HG02885 (cell line): ENCODE data around the gene DACT2.
"Not testable (repeated sequence)": the region's sequence is repeated elsewhere in the genome, so short reads cannot be mapped to it uniquely, and the experiment has no call there.

ENCODE experiments used
- ATAC-seq: cut with Tn5 transposase; IDR thresholded peaks from one replicate; pipeline ENCODE4 v1.9.1; 2021; ENCODE audit warnings: mild to moderate bottlenecking; ENCODE audit not compliant: unreplicated experiment, poor library complexity

Gene DACT2

GRCh38 chr6:168305863-168306262 is 13.7 kb downstream of the DACT2 start:
- ATAC-seq, result no peak

DNA sequence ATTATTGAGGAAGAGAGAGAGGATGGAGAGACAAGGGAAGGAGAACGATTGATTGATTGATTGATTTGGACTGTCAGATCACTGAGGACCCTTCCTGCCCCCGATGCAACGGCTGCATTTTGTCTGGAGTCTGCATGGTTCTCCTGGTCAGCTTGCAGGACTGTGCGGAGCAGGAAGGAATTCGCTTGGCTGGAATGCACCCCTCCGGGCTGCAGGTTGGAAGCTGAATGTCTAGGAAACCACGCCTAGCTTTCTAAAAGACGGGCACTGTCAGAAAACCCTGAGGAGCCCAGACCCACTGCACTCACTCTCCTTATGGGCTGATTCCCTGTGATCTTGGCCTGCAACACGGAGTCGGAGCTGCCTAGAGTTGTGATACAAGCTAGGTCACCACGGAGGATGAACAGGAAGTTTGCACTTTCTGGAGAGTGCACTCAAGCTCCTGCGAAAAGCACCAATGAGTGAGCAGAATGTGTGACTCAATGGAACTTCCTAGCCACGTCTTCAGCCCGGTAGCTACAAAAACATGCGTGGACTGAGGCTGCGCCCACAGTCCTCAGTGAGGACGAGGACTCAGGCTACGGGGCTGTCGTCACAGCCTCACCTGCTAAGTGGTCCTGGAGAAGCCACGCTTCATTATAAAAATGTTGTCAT is 14.4 kb downstream of the DACT2 start:
- ATAC-seq, result no peak

GRCh38 chr6:168304752-168305015 is 14.9 kb downstream of the DACT2 start:
- ATAC-seq, result no peak

GRCh38 chr6:168303982-168304751 is 15.4 kb downstream of the DACT2 start:
- no peak for ATAC-seq

GRCh38 chr6:168302534-168302933 is 17.0 kb downstream of the DACT2 start:
- no peak for ATAC-seq

- ATAC-seq, result no peak
Observed at GRCh38 chr6:168301648-168302398, 17.8 kb downstream of the DACT2 start.

DNA sequence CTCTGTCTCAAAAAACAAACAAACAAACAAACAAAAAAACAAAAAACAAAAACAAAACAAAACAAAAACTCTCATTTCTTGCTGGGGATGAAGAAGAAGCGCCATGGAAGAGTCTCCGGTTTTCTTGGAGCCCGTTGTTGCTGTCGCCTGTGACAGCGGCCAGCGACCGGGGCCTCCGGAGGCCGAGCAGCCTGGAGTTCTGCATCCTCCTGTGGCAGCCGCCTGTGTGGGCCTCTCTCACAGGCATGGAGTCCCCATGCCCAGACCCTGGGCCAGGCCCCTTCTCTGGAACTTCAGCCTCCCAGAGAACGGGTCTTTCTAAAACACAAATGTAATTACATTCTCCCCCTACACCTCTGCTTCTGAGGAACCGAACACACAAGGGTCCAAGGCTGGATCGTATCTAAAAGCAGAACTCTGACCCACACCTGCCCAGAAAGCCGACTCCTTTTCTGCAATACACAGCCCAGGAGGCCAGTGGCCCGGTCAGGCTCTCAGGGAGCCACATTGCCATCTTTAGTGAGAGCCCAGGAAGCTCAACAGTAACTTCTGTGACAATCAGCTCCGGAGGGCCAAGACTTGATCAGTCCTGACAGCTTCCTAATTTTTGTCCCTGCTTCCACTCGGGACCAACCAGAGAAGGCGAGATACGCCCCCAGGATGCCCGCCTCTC is 18.5 kb downstream of the DACT2 start:
- no peak for ATAC-seq

DNA sequence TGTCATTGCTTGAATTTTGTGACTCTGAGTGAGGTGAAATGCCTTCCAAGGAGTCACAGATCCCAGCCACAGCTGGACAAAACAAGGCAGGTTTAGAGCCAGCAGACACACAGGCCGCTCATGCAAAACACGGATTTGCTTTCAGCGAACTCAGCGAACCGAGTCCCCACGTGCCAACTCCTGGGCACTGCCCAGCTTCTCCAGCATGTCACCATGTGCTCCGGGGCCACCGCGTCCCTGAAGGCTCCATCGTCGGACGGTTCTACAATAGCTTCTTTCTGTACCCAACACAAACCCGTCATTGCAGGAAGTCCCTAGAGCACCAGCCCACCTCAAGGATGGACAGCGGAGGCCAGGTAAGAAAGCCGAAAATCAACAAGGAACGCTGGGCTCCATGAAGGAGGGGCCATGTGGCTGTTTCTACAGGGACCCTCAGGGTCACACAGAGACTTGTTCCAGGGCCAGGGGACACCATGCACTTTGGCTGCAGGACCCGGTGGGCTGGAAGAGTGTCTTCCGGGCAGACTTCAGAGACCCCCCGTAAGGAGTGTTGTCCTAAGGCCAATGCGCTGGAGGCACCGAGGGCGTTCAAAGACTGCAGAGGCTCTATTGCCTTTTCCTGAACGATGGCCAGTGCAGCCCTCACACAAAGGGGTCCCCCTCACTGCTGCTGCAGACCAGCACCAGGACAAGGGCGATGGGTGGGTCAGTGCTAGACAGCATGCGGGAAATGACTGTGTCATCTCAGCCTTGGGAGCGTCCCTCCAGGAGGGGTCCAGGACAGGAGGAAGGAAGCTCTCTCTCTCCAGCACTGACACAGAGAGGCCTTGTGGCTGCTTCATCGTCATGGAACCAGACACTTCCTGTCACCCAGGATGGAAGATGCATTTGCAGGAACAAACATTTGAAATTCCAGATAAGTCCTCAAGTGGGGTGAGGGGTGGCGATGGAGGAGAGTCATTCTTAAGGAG is 19.8 kb downstream of the DACT2 start:
- no peak for ATAC-seq

DNA sequence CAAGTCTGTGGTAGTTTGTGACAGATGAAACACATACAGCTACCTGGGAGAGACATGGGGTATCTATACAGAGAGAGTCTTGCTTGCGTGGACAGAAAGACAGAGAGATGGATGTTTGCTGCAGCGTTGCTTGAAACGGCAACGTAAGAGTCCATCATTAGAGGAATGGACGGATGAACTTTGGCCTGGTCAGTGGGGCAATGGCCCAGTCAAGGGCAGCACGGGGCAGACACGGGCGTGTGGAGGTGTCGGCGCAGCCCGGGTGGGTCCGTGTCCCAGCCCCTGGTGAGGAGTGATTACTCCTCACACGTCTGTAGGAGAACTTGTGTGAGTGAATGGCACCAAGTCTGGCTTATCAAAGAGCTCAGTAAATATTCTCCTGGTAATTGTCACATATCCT is 21.9 kb downstream of the DACT2 start:
- no peak for ATAC-seq

GRCh38 chr6:168294901-168295300 is 24.7 kb downstream of the DACT2 start:
- no peak for ATAC-seq

DNA sequence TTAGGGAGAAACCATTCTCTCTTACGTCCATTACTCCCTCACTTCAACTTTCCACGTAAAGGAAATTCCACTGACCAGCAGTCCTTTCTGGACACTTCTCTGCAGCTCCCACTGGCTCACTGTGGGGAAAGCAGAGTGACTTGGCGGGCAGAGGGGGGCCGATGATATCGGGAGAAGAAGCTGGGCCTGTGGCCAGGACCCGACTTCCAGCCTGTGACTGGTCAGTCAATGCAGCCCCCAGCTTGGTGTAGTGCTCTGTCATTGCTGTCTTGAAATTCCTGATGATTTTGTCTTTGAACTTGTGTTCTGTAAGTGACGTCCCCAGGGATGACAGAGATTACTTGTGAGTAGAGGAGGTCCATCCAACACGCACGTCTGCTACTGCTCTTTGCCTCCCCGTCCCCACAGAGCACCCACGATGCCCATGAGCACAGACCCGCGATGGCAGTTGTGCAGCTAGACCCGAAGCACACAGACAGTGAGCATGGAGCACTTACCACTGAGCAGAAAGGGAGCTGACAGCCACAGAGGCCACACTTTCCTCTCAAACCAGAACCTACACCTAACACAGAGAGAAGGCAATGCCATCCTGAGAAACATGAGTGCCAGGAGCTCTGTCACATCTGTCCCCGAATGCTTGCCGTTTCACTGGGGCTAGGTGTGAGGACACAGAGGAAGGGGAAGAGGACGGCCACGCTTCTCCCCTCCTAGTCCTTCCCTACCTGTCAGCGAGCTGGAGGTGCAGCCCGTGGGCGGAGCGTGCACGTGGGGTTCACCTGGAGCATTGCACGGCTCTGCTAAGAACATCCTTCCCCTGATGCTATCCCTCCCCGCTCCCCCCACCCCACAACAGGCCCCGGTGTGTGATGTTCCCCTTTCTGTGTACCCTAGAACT is 25.7 kb downstream of the DACT2 start:
- no peak for ATAC-seq

GRCh38 chr6:168292826-168293225 is 26.8 kb downstream of the DACT2 start:
- ATAC-seq, result no peak

GRCh38 chr6:168291450-168291849 is 28.1 kb downstream of the DACT2 start:
- no peak for ATAC-seq

GRCh38 chr6:168290095-168290494 is 29.5 kb downstream of the DACT2 start:
- no peak for ATAC-seq

DNA sequence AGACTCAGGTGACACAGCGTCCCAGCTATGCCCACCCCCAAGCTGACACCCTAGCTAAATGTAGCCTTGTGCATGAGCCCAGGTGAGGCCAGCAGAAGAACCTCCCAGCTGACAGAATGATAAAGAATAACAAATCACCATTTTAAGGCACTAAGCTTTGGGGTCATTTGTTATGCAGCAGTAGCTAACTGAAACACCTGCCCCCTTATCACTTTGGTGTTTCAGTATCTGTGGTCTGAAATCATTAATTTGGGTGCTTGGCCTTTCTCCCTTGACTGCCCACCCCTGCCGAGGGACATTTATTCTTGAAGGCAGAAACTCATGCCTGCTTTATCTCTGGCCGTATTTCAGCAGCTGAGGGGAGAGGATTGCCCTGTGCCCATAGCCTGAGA is 30.0 kb downstream of the DACT2 start:
- ATAC-seq, result no peak

- no peak for ATAC-seq
Observed at GRCh38 chr6:168288781-168289570, 30.6 kb downstream of the DACT2 start.

GRCh38 chr6:168287460-168287859 is 32.1 kb downstream of the DACT2 start:
- not testable (repeated sequence) for ATAC-seq

DNA sequence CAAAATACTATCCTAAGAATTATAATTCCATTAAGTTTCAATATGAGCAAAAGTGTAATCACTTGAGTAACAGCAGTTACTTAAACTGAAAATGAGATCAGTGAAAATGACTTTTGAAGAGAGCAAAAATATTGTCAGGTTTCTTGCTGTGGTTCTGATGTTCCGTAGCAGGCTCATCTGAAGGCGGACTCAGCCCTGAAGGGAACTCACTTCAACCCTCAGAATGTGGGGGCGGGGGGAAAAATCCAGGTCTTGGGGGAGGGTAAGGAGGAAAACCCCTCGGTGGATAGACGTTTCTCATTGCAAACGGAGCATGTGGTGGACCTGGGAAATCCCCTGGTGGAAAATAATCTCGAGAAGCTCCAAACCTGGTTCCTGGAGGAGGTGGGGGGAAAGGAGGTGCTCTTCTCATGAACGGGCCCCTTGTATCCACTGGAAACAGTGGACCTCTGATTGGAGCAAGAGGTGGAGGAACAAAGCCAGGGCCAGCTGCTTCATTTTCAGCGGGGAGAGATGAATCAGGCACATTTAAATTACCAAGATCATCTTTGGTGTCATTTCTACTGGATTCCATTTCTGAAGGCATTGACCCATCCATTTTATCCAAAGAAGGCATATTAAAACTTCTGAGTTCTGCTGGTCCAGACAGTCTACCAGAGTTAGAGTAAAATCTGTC is 32.7 kb downstream of the DACT2 start:
- ATAC-seq, result not testable (repeated sequence)
